Skin epidermis (tissue), 12 donors: ENCODE results near the gene NECTIN4.

Experiments used
- H3K27ac ChIP-seq, 21 experiments: fragments of 200-600 bp; sonication (generic) in 11 of 21; one replicate each; pipeline ENCODE4 v1.5.0; 2020; ENCODE audit warnings: mild to moderate bottlenecking in 3 of 21, inconsistent platforms in 2 of 21, moderate library complexity in 2 of 21
- H3K4me3 ChIP-seq, 7 experiments: fragments of 200-600 bp; sonication (generic) in 2 of 7; one replicate each; pipeline ENCODE4 v1.5.0; 2020; ENCODE audit warnings: inconsistent platforms in 2 of 7, mild to moderate bottlenecking in 2 of 7, moderate library complexity in 1 of 7

NECTIN4 gene

DNA sequence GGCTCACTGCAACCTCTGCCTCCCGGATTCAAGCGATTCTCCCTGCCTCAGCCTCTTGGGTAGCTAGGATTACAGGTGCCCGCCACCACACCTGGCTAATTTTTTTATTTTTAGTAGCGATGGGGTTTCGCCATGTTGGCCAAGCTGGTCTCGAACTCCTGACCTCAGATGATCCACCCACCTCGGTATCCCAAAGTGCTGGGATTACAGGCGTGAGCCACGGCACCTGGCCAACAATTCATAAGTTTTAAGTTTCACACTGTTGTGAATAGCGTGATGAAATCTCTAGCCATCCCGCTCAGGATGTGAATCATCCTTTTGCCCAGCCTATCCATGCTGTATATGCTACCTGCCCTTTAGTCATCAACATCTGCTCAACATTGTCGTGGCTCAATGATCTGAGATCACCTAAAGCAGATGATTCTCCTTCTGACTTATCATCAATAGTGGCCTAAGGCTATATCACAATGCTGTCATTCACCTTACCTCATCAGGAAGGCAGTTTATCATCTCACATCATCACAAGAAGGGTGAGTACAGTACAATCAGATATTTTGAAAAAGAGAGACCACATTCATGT, 25.9 kb upstream of the NECTIN4 start:
- Histone ChIP-seq H3K4me3 (no peak overlapping the region), H3K27ac (peak overlapping the region in 3 of 21 experiments; percentile 12 to 19 (median 18))

DNA sequence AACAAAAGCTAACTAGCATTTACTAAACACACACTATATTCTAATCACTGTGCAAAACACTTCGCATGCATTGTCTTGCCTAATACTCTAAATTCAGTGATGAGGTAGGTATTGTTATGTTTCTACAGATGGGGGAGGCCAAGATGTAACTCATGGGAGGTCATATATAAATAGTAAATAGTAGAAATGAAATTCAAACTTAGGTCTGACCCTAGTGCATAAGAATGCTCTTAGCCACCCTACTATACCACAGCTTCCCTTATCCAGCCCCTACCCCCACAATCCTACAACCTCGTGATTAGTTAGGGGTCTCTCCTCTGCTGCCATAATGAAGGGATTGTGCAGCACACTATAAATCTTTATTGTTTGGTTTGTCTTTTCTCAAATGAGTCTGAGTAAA, 25.2 kb upstream of the NECTIN4 start:
- Histone ChIP-seq H3K27ac (peak overlapping the region in 1 of 21 experiments; percentile 18), H3K4me3 (no peak overlapping the region)

DNA sequence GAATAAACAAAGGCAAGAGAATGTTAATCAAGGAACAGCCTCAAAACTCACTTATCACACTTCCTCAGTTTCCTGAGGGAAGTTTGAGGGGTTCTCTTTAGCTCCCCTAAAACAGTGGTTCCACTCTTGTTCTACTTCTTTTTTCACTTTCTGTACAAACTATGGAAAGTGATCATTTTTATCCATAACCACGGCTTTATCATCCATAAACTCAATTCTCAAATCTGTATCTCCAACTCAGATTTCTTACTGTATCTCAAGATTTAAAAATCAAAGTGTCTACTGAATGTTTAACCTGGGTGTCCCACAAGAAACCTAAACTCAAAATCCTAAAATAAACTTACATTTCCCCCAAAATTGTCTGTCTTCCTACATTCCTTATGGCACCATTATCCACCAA, 24.6 kb upstream of the NECTIN4 start:
- H3K4me3 ChIP-seq = no peak overlapping the region
- no peak overlapping the region for H3K27ac ChIP-seq

DNA sequence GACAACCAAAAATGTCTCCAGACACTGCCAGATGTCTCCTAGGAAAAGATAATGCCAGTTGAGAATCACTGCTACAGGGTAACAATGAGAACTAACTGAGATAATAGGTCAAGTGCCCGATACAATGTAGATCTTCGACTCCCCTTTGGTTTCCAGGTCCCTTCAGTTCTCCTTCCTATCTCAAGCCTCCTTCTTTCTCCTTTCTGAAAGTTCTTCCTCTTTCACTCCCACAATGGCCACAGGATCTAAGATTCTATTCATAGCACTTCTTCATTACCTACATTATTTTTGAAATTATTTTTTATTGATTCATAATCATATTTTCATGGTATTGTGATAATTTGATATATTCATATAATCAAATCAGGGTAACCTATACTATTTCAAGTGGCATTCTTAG, 22.2 kb upstream of the NECTIN4 start:
- no peak overlapping the region for H3K27ac ChIP-seq
- no peak overlapping the region for H3K4me3 ChIP-seq

DNA sequence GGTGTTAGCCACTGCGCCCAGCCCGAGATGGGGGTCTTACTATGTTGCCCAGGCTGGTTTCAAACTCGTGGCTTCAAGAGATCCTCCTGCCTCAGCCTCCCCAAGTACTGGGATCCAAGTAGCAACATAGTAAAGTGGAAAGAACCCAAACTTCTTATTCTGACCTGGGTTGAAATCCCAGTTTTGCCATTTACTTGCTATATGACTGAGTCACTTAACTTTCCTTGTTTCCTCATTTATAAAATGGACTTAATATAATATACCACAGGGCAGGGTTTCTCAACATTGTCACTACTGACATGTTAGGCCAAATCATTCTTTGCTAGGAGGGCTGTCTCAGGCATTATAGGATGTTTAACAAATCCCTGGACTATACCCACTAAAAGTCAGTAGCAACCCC, 21.8 kb upstream of the NECTIN4 start:
- Histone ChIP-seq H3K27ac (no peak overlapping the region), H3K4me3 (no peak overlapping the region)

DNA sequence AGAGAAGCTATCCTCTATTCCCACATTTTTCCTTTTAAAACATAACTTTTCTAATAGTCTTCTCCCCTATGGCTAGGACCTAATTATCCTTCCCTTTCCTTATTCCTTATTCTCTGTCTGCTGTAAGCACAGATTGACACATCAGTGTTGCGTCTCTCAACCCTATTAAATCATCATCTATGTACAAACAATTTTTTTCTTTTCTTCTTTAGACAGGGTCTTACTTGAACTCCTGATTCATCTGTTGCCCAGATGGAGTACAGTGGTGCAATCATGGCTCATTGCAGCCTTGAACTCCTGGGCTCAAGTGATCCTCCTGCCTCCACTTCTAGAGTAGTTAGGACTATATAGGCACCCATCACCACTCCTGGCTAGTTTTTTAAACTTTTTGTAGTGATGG, 17.1 kb upstream of the NECTIN4 start:
- Histone ChIP-seq H3K27ac (no peak overlapping the region), H3K4me3 (no peak overlapping the region)

DNA sequence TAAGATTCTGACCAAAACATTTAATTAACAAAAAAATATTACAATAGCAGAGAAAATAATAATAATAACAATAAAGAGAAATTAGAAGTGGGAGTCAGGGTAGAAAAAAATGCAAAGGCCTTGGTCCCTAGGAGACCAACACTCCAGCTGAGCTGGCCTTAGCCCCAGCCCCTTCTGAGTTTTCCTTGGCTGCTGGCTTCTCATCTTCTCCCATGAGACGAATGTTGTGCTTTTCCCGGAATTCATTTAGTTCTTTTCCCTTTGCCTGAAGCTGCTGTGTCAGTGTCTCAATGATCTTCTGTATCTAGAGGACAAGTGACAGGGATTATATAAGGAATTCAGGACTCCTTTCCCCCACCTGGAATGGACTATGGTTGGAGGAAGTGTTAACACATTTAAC, 11.2 kb upstream of the NECTIN4 start:
- Histone ChIP-seq H3K27ac (no peak overlapping the region), H3K4me3 (no peak overlapping the region)

DNA sequence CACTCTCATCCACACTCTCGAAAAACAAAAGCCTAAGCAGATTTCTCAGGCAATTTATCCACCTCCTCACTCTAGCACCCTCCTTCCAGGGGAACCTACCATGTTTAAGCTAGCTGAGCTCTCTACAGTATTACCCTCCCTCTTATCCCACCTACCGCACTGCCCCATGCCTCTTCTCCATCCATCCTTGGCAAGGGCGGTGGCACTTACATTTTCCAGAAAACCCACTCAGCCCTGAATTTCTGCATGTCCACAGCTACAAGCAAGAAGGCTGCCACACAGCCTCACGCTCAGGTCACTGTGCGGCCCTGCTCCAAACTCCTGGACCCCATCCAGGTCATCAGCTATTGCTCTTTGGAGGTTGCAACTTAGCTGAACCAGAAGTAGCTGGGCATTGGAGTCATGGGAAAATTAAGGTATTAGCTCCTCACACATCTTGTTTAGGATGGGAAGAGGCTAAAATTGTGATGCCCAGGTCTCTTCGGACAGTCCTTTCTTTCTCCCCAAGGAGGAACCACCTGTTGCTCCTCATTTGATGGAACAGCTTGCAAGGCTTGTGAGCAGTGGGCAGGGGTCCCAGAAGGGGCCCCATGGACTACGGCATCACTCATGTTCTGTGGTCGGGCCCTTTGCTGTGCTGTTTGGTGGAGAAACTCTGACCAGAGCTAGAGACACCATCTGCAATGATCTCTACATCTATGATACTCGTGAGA, 9.9 kb upstream of the NECTIN4 start:
- Histone ChIP-seq H3K27ac (peak overlapping the region in 2 of 21 experiments; percentile 37 to 77), H3K4me3 (peak overlapping the region in 1 of 7 experiments; percentile 58)

DNA sequence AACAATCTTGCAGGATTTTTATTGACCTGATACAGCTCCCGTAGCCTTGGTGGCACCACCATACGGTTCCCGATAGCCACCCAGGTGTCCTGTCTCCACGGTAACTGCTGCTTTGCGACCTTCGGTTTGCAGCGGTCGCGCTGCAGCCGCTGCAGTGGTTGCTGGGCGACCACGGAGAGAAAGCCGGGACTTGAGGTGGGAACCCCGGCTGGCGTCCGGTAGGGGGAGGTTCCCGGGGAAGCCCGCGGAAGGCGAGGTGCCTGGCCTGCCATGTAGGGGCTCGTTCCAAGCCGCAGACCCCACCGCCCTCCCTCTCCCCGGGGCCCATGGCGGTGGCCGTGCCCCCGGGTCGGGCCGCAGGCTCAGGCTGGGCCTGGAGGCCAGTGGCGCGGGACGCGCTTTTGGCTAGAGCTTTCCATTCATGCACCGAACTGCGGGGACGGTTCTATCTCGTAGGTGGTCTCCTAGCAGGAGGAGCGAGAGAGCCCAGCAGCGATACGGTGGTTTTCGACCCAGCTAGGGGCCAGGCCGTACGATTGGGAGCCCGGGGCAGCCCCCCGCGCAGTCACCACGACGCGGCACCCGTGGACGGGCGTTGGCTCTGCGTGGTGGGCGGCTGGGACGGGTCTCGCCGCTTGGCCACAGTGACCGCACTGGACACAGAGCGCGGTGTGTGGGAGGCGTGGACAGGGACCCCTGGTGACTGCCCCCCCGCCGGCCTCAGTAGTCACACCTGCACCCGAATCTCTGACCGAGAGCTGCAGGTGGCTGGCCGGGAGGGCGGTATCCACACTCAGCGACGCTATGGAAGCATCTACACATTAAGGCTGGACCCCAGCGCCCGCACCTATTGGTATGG, 9.1 kb upstream of the NECTIN4 start, which contains the start of gene KLHDC9:
TSS of gene KLHDC9 (plus strand) at position 152 of the 859 bp plus-strand sequence. CDS start at position 327, 175 bp downstream.
- Histone ChIP-seq H3K27ac (peak within 1 kb of the TSS in 18 of 21 experiments; percentile 5 to 81 (median 60)), H3K4me3 (peak within 1 kb of the TSS; percentile 44 to 58 (median 46))

DNA sequence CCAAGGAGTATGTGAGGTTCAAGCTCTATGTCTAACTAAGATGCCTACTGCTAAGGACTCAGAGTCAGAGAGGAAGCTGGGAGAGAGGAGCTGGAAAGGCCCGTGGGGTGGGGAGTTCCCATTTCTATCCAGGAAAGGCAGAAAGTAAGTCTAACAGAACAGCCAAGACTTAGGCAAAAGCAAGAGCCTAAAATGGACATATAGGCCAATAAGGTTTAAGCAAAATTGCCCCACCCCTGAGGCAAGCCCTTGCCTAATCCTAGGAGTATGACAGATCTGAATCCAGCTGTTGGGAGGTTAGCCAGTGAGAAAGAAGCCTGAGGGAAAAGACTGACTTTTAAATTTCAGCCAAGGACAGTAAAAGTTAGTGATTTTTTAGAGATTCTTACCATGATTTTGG, 7.2 kb upstream of the NECTIN4 start:
- H3K27ac ChIP-seq = peak overlapping the region in 9 of 21 experiments; percentile 9 to 58 (median 32)
- no peak overlapping the region for H3K4me3 ChIP-seq

DNA sequence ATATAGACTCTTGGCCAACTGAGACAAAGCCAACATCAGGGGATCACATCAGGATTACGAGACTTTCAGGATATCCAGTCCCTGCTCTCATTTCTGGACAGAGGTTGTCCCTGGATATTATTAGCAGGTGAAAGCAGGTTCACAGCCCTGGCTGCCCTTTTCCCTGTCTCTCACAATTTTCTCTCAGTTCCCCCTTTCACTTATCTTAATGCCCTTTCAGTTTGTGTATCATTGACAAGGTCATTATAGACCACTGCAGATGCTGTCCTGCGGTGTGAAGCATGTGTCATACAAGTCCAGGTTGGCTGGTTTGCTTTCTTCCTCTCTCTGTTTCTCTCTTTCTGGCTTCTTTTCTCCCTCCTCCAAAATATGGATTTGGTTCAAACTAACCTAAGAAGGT, 6.7 kb upstream of the NECTIN4 start:
- Histone ChIP-seq H3K27ac (peak overlapping the region in 8 of 21 experiments; percentile 9 to 58 (median 29)), H3K4me3 (no peak overlapping the region)

DNA sequence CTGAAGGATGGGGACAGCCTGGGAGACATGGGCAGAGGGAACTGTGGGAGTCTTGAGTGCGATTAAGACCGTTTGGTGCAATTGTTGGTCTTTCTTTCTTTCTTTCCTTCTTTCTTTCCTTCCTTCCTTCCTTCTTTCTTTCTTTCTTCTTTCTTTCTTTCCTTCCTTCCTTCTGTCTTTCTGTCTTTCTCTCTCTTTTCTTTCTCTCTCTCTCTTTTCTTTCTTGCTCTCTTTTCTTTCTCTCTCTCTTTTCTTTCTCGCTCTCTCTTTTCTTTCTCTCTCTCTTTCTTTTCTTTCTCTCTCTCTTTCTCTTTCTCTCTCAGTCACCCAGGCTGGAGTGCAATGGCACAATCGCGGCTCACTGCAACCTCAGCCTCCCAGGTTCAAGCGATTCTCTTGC, 5.9 kb upstream of the NECTIN4 start:
- no peak overlapping the region for H3K4me3 ChIP-seq
- peak overlapping the region in 1 of 21 experiments; percentile 19 for H3K27ac ChIP-seq

DNA sequence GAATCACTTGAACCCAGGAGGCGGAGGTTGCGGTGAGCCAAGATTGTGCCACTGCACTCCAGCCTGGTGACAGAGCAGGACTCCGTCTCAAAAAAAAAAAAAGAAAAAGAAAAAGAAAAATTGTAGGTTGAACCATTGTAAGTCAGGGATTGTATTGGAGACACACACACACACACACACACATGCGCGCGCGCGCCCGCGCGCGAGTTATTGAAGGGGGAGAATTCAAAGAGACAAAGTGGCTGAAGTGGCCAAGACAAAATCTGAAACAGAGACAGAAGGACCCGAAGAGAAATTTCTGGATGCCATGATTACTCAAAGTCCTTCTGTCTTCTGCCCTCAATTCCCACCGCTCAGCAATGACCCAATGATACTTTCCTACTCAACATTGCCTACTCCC, 5.1 kb upstream of the NECTIN4 start:
- no peak overlapping the region for H3K4me3 ChIP-seq

DNA sequence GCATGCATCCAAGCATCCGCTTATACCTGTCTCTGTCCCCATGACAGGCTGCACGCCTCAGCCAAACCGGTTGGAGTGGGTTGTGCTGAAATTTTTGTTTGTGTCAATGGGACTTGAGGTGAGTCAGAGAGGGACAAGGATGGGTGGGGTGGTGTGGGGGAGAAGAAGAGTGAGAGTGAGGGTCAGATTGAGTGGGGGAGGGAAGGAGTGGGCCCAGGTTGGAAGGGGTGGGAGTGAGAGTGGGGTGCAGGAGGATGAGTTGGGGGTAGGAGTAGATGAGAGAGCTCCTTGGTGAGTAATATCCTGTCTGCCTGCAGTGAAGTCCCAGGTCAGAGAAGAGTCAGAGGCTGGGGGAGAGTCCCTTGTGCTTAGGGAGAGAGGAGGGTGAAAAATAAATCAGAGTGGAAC, 3.3 kb upstream of the NECTIN4 start:
- Histone ChIP-seq H3K27ac (peak overlapping the region in 13 of 21 experiments; percentile 17 to 60 (median 44)), H3K4me3 (no peak overlapping the region)

More for the DNA sequence above, 5.1 kb upstream of the NECTIN4 start:
- H3K27ac ChIP-seq = no peak overlapping the region

DNA sequence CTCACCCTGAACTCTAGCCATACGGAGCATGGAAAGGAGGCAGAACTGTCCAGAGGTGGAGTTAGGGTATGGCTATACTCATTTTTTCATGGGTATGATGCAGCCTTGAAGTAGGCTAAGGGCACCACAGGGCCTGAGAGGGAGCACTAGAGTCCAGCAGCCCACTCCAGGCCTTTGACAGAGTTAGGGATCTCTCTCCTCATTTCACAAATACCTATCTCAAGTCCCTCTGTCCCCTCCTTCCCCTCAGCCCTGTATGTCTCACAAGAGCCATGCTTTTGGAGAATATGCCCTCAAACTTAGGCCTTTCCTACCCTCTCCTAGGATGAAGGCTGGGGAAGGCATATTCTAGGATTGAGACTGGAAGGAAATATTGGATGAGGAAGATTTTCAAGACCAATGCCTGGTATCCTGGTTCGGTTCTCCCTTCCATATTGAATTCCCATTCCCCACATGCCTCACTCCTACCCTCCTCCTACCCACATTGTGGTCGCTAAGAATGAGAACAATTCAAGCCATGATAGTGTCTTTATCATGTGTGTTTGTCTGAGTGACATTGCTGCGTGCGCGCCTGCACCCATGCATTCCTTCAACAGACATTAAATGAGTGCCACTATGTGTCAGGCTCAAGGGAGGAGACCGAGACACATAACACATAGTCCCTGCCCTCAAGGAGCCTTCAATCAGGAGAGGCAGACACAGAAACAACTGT, 2.6 kb upstream of the NECTIN4 start:
- H3K4me3 ChIP-seq = no peak overlapping the region
- H3K27ac ChIP-seq = peak overlapping the region in 14 of 21 experiments; percentile 25 to 81 (median 44)

DNA sequence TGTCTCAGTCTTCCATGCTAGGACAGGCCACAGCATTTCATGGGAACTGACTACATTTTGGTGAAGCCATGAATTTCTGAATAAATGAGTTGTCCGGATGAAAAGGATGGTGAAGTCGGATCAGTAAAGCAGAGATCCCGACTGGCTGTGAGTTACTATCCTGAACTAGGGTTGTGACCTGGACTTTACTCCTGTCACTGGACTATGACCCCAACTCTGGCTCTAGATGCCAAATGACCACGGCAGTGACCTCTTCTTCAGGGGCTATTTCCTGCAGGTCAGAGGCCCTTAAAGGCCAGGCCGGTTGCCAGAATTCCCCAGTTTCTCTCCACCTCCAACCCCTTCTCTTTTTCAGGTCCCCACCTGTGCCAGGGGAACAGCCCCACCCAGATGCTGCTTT, 1.7 kb upstream of the NECTIN4 start:
- Histone ChIP-seq H3K27ac (peak overlapping the region in 6 of 21 experiments; percentile 39 to 81 (median 54)), H3K4me3 (no peak overlapping the region)

DNA sequence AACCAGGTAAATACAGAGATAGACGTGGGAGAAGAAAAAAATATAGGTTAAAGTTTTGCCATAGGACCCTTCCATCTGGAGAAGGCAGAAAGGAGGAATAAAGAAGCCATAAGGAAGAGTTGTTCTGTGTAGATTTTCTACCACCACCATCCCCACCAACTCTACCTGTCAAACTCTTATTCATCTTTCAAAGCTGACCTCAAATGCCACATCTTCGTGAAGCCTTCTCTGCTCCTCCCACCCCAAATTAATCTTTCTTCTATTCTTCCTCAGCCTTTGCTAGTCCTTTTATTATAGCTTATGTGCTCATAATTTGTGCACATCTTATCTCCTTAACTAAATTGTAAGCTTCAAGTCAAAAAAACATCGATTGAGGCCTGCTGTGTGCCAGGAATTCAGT, 1.3 kb upstream of the NECTIN4 start:
- Histone ChIP-seq H3K4me3 (no peak overlapping the region), H3K27ac (peak overlapping the region in 5 of 21 experiments; percentile 44 to 91 (median 76))

DNA sequence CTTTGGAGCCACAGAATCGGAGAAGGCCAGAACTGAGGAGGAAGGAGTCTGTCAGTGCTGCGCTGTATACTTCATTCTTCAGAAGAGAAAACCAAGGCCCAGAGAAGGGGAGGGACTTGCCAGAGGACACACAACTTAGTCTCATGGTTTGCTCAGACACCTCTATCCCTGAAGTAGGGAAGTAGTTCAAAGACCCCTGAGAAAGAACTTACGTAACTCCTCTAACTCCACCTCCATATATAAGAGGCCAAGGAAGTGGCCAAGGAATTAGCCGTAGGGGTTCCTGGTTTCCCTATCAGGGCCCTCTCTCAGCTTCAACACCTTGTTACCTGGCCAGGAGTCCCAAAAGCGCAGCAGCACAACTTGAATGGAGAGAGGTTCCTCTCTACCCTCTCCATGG, 580 bp upstream of the NECTIN4 start:
- H3K27ac ChIP-seq = peak overlapping the region in 19 of 21 experiments; percentile 31 to 94 (median 82)
- H3K4me3 ChIP-seq = no peak overlapping the region

DNA sequence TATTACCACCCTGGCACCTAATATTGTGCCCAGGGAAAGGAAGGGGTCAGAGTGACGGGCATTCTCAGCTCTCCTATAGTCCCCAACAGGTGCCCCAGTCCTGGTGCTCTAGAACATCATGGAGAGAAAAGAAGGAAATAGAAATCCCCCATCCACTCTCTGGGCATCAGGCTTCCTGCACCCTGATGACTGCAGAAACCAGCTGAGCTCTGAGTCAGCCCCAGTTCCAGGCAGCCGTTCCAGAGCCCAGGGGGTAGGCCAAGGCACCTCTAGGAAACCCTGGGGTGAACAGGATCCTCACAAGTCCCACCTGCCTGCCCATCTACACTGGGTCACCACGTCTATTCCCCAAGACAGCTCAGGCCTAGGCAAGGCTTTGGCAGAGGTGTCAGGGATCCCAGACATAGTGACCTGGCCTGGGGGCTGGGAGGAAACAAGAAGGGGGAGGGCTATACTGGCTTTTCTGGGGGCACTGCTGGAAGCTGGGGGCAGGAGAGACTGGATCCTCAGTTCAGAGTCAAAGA, 709 bp downstream of the NECTIN4 start:
- peak overlapping the region; percentile 11 to 49 (median 39) for H3K4me3 ChIP-seq
- peak overlapping the region; percentile 24 to 94 (median 82) for H3K27ac ChIP-seq
